Progenitor cell of endocrine pancreas (in vitro differentiated cells): ENCODE data around the gene TRAF1. TPM values are rescaled to one million over a fixed set of nuclear protein-coding genes. Genes with fewer than 3 reads are reported as not detected.

Experiments
- DNase-seq: peaks from one replicate; pipeline ENCODE4 v3.0.0; 2021; ENCODE audit warnings: low spot score; ENCODE audit not compliant: unreplicated experiment
- H3K27ac Mint-ChIP-seq: 2 replicates; pipeline ENCODE4 v1.8.0; 2021; ENCODE audit warnings: mild to moderate bottlenecking, moderate library complexity, mixed read lengths
- H3K27me3 Mint-ChIP-seq: 2 replicates; pipeline ENCODE4 v1.8.0; 2021; ENCODE audit warnings: mixed read lengths
- H3K36me3 Mint-ChIP-seq: 2 replicates; pipeline ENCODE4 v1.8.0; 2022; ENCODE audit warnings: mixed read lengths; ENCODE audit not compliant: insufficient read depth
- H3K4me1 Mint-ChIP-seq: 2 replicates; pipeline ENCODE4 v1.8.0; 2021; ENCODE audit warnings: low read depth, mixed read lengths
- H3K4me3 Mint-ChIP-seq: 2 replicates; pipeline ENCODE4 v1.8.0; 2021; ENCODE audit warnings: low read depth, mild to moderate bottlenecking, moderate library complexity, mixed read lengths
- H3K9me3 Mint-ChIP-seq: 2 replicates; pipeline ENCODE4 v1.8.0; 2021; ENCODE audit warnings: low read depth, mixed read lengths
- CTCF ChIP-seq: fragments of 200-600 bp; sonication (generic); IDR thresholded peaks from one replicate; pipeline ENCODE4 v1.5.0; 2021; ENCODE audit warnings: antibody characterized with exemption, mild to moderate bottlenecking; ENCODE audit not compliant: unreplicated experiment
- total RNA-seq: library from RNA; stranded (reverse); gene quantifications from 2 replicates; pipeline ENCODE4 v1.2.1, GENCODE V29; 2021

TRAF1 gene
- total RNA-seq, 1 donor from 2014 or later: 6.7 TPM

DNA sequence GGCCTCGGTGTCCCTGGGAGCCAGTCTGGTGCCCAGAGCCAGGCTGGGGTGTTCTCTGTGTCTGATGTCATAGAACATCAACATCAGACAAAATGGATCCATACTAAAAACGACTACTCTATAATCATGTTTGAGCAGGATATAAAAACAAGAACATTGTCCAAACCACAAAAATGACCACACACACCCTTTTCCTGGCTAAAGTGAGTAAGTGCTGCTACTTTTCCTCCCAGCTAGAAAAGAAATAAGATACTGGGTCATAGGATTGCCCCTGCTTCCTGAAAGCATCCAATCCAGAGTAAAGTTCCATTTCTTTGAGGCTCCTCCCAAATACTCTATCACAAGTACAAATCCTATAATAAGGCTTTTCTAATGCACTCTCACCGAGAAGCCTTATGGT, 19.7 kb upstream of the TRAF1 start:
- Mint-ChIP-seq H3K36me3 (no peaks in the 10 kb centered on the region), H3K4me1 (no peaks in the 10 kb centered on the region), H3K9me3 (no peaks in the 10 kb centered on the region), H3K27me3 (no peaks in the 10 kb centered on the region), H3K4me3 (no peak overlapping the region), H3K27ac (no peak overlapping the region)
- DNase-seq: no peak
- no peak for TF ChIP-seq CTCF

DNA sequence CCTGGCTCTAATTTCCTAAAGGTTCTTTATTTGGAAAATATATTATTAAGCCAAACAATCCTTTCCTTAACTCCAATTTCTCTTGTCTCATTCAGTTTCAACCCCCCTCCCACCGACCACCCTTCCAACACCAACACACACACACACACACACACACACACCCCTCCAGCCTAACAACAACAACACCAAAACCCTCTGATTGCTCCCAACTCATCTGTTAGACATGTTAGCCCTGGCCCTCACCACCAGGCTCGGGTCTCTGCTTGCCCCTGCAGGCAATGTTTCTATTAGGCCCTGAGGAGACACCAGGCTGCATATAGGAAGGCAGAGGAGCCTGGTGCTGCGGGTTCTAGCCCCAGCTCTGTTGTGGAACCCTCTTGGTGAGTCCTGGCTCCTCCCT, 18.4 kb upstream of the TRAF1 start:
- Mint-ChIP-seq H3K4me1 (no peaks in the 10 kb centered on the region), H3K36me3 (no peaks in the 10 kb centered on the region), H3K4me3 (no peak overlapping the region), H3K27me3 (no peaks in the 10 kb centered on the region), H3K27ac (no peak overlapping the region), H3K9me3 (no peaks in the 10 kb centered on the region)
- TF ChIP-seq CTCF: no peak
- DNase-seq: no peak

DNA sequence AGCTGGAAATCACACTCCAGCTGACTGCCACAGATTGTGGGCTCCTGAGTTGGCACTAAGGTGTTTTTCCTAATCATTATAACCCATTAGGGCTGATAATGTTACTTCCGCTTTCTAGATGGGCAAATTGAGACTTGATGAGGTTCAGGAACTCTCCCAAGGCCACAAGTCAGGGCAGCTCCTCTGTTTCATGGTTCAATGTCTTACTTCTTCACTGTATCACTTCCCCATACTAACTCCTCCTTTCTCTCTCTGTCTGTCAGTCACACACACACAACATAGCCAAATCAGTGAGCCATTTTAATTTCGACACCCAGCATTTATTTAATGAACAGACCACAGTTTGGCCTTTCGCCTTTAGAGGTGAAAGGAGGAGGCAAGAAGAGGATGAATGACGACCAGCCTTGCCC, 17.8 kb upstream of the TRAF1 start:
- no peak for DNase-seq
- Mint-ChIP-seq H3K4me3 (no peak overlapping the region), H3K36me3 (no peaks in the 10 kb centered on the region), H3K27me3 (no peaks in the 10 kb centered on the region), H3K4me1 (no peaks in the 10 kb centered on the region), H3K27ac (no peak overlapping the region), H3K9me3 (no peaks in the 10 kb centered on the region)
- no peak for TF ChIP-seq CTCF

DNA sequence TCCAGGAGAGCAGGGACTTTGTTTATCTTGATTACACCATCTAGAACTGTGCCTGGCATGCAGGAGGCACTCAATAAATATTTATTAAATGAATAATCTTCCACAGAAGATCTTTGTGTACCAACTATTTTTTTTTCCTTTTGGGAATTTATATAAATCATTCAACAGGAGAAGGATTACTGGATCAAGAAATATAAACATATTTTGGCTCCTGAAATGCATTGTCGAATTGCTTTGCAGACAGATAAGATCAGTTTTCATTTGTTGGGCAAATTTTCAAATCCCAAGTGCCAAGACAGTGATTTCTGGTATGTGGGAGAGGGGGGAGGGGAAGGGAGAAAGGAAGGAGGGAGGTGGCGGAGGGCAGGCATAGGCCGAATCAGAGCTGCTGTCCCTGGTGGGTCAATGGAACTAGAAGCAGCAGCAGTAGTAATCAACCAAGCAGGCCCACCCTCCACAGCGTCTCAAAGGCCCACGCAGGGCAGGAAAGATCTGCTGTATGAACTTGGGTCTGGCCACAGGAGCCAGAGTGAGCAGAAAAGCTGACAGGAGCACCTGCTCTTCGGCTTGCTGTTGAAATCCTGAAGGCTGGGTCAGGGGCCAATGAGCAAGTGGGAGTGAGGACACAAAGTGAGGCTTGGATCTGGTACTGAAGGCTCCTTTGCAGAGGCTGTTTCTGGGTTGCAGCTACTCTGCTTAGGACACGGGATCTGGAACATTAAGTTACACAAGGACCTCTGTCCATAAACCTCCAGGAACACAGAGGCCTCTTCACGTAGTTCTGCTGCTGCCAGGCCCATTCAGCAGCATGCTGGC, 15.8 kb upstream of the TRAF1 start:
- no peak overlapping the region for H3K27ac Mint-ChIP-seq
- no peaks in the 10 kb centered on the region for H3K9me3 Mint-ChIP-seq
- no peak overlapping the region for H3K4me3 Mint-ChIP-seq
- no peaks in the 10 kb centered on the region for H3K27me3 Mint-ChIP-seq
- no peak for DNase-seq
- no peak for TF ChIP-seq CTCF
- peaks cover 3% of the 10 kb centered on the region for H3K4me1 Mint-ChIP-seq
- no peaks in the 10 kb centered on the region for H3K36me3 Mint-ChIP-seq

DNA sequence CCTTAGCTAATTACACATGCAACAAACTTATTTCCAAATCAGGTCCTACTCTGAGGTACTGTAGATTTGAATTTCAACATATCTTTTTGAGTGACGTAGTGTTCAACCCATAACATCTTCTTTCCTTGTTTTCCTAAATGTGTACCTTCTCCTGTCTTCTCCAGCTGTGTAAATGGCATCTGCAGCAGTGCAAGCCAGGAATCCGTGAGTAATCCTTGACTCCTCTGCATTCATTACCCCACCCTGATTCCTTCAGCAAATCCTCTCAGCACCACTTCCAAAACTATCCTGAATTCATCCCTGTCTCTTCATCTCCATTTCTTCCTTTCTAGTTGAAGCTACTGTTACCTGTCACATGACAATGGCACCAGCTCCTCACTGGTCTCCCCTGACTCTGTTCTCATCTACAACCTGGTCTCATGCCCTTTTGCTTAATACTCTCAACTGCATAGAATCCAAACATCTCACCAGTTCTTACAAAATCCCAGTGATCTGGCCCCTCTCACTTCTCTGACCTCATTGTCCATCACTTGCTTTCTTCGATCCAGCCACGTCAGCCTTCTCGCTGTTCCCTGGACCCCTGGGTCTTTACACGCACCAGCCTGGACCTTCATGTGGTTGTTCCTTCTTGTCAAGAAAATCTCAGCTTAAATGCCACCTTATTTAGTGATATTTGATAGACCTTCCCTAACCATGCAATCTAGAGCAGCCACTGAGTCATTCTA, 14.6 kb upstream of the TRAF1 start:
- no peak for TF ChIP-seq CTCF
- no peak overlapping the region for H3K27ac Mint-ChIP-seq
- no peak overlapping the region for H3K4me3 Mint-ChIP-seq
- H3K36me3 Mint-ChIP-seq: no peaks in the 10 kb centered on the region
- no peaks in the 10 kb centered on the region for H3K27me3 Mint-ChIP-seq
- no peak for DNase-seq
- H3K9me3 Mint-ChIP-seq: no peaks in the 10 kb centered on the region
- peaks cover 5% of the 10 kb centered on the region for H3K4me1 Mint-ChIP-seq
